ENCODE results near the gene CORO7. TPM values are rescaled to one million over a fixed set of nuclear protein-coding genes. Genes with fewer than 3 reads are reported as not detected.

CORO7 gene
- polyA plus RNA-seq, 3 donors: 10.1 to 23.6 (median 18.6) TPM

- WGBS, 3 donors: 92 to 96% (median 96%) methylated on average over 5 of the region's 5 CpGs
- H3K27ac ChIP-seq (ENCODE audit: low read depth, low read length): no peak overlapping the region
Measured at GRCh38 chr16:4367393-4367856, 49.0 kb downstream of the CORO7 start.

- no peak overlapping the region for H3K27ac ChIP-seq (ENCODE audit: low read depth, low read length)
- 92 to 96% (median 95%) methylated on average over 13 of the region's 13 CpGs for whole genome bisulfite sequencing, 3 donors
Measured at GRCh38 chr16:4366016-4366415, 50.4 kb downstream of the CORO7 start.

- 95 to 97% (median 95%) methylated on average over 12 of the region's 12 CpGs for WGBS, 3 donors
- H3K27ac ChIP-seq (ENCODE audit: low read depth, low read length): no peak overlapping the region
Measured at GRCh38 chr16:4365615-4366014, 50.8 kb downstream of the CORO7 start.

- H3K27ac ChIP-seq (ENCODE audit: low read depth, low read length): no peak overlapping the region
- WGBS, 3 donors: 92 to 94% (median 93%) methylated on average over 10 of the region's 10 CpGs
Measured at GRCh38 chr16:4365014-4365406, 51.4 kb downstream of the CORO7 start.

GRCh38 chr16:4364196-4365013, 52.0 kb downstream of the CORO7 start:
- H3K27ac ChIP-seq (ENCODE audit: low read depth, low read length): no peak overlapping the region
- 93 to 94% (median 93%) methylated on average over 36 to 37 of the region's 37 CpGs for WGBS, 3 donors

- no peak overlapping the region for H3K27ac ChIP-seq (ENCODE audit: low read depth, low read length)
- 88 to 89% (median 88%) methylated on average over 19 of the region's 19 CpGs for WGBS, 3 donors
Measured at GRCh38 chr16:4362476-4363135, 53.8 kb downstream of the CORO7 start.

- 94% methylated on average over 12 of the region's 12 CpGs for WGBS, 3 donors
- no peak overlapping the region for H3K27ac ChIP-seq (ENCODE audit: low read depth, low read length)
Measured at GRCh38 chr16:4361944-4362311, 54.5 kb downstream of the CORO7 start.

- WGBS, 3 donors: 97 to 98% (median 97%) methylated on average over 25 to 28 of the region's 28 CpGs
- no peak overlapping the region for H3K27ac ChIP-seq (ENCODE audit: low read depth, low read length)
Measured at GRCh38 chr16:4361033-4361943, 55.1 kb downstream of the CORO7 start.

- no peak overlapping the region for H3K27ac ChIP-seq (ENCODE audit: low read depth, low read length)
- 88 to 89% (median 89%) methylated on average over 8 to 11 of the region's 11 CpGs for WGBS, 3 donors
Measured at GRCh38 chr16:4360538-4361021, 55.8 kb downstream of the CORO7 start.

- H3K27ac ChIP-seq (ENCODE audit: low read depth, low read length): no peak overlapping the region
- WGBS, 3 donors: 94 to 98% (median 94%) methylated on average over 3 of the region's 3 CpGs
Measured at GRCh38 chr16:4359914-4360313, 56.5 kb downstream of the CORO7 start.

GRCh38 chr16:4358831-4359561, 57.4 kb downstream of the CORO7 start:
- 41 to 59% (median 57%) methylated on average over 19 of the region's 19 CpGs for WGBS, 3 donors
- no peak overlapping the region for H3K27ac ChIP-seq (ENCODE audit: low read depth, low read length)

- no peak overlapping the region for H3K27ac ChIP-seq (ENCODE audit: low read depth, low read length)
- 93 to 95% (median 94%) methylated on average over 19 of the region's 19 CpGs for WGBS, 3 donors
Measured at GRCh38 chr16:4358236-4358635, 58.2 kb downstream of the CORO7 start.

- 92 to 97% (median 95%) methylated on average over 7 of the region's 7 CpGs for WGBS, 3 donors
- no peak overlapping the region for H3K27ac ChIP-seq (ENCODE audit: low read depth, low read length)
Measured at GRCh38 chr16:4356820-4357219, 59.6 kb downstream of the CORO7 start.

GRCh38 chr16:4354512-4355409, 61.6 kb downstream of the CORO7 start:
- 95% methylated on average over 20 of the region's 20 CpGs for WGBS, 3 donors
- H3K27ac ChIP-seq (ENCODE audit: low read depth, low read length): no peak overlapping the region

GRCh38 chr16:4353675-4354074, 62.7 kb downstream of the CORO7 start:
- no peak overlapping the region for H3K27ac ChIP-seq (ENCODE audit: low read depth, low read length)
- WGBS, 3 donors: 77 to 92% (median 87%) methylated on average over 4 of the region's 4 CpGs

- WGBS, 3 donors: 87 to 89% (median 87%) methylated on average over 5 of the region's 5 CpGs
- no peak overlapping the region for H3K27ac ChIP-seq (ENCODE audit: low read depth, low read length)
Measured at GRCh38 chr16:4352843-4353242, 63.6 kb downstream of the CORO7 start.

GRCh38 chr16:4351880-4352279, 64.5 kb downstream of the CORO7 start:
- no peak overlapping the region for H3K27ac ChIP-seq (ENCODE audit: low read depth, low read length)
- WGBS, 3 donors: 72 to 81% (median 78%) methylated on average over 7 of the region's 7 CpGs

Data from adipose tissue (tissue), 3 donors.